CD4-positive, alpha-beta T cell (primary cell): ENCODE results near the gene EVC2. TPM values are rescaled to one million over a fixed set of nuclear protein-coding genes. Genes with fewer than 3 reads are reported as not detected.

Experiments used
- ATAC-seq: fragments of 200-7000 bp; cut with Tn5 transposase; one replicate; pipeline ENCODE4 v1.10.0; 2022; ENCODE audit warnings: mild to moderate bottlenecking; ENCODE audit not compliant: poor library complexity
- CTCF ChIA-PET: fragments of 350-600 bp; sonication (Branson Sonifier 250); formaldehyde crosslinking; loops from one replicate; lab custom pipeline; 2021; ENCODE audit warnings: antibody characterized with exemption, inconsistent platforms; lab: Charles Lee
- POLR2A ChIA-PET: fragments of 350-600 bp; sonication (Branson Sonifier 250); formaldehyde crosslinking; loops from one replicate; lab custom pipeline; 2021; ENCODE audit warnings: antibody characterized with exemption, inconsistent platforms; lab: Charles Lee
- DNase-seq, 14 experiments: peaks; one replicate each; pipeline ENCODE4 v3.0.0-alpha.2; 2013 to 2020; ENCODE audit warnings: mixed read lengths in 2 of 14
- H3K27ac ChIP-seq, 2 donors: one replicate each; pipeline versions ENCODE4 v1.5.1 to v1.7.0; 2013; ENCODE audit warnings: low read length in 2 of 2, low read depth in 1 of 2, mild to moderate bottlenecking in 1 of 2
- H3K27me3 ChIP-seq, 2 experiments: 1 replicate in 1 of 2; 2 replicates in 1 of 2; pipeline versions ENCODE4 v1.6.1 to v1.7.0; 2013; ENCODE audit warnings: low read length in 2 of 2, control low read depth in 1 of 2, mild to moderate bottlenecking in 1 of 2, moderate library complexity in 1 of 2; ENCODE audit not compliant: insufficient read depth in 2 of 2, control insufficient read depth in 1 of 2
- H3K36me3 ChIP-seq: one replicate; pipeline ENCODE4 v1.6.1; 2013; ENCODE audit warnings: low read length, control low read depth; ENCODE audit not compliant: insufficient read depth
- H3K4me1 ChIP-seq: one replicate; pipeline ENCODE4 v1.6.1; 2013; ENCODE audit warnings: low read length, control low read depth; ENCODE audit not compliant: insufficient read depth
- H3K4me3 ChIP-seq: one replicate; pipeline ENCODE4 v1.5.1; 2013; ENCODE audit warnings: mild to moderate bottlenecking, low read length, moderate library complexity
- H3K9me3 ChIP-seq, 2 experiments: 1 replicate in 1 of 2; 2 replicates in 1 of 2; pipeline versions ENCODE4 v1.6.1 to v1.7.0; 2013; ENCODE audit warnings: low read length in 2 of 2, mild to moderate bottlenecking in 2 of 2, control low read depth in 1 of 2, moderate library complexity in 1 of 2; ENCODE audit not compliant: control insufficient read depth in 1 of 2, insufficient read depth in 1 of 2
- H3K27ac Mint-ChIP-seq: one replicate; pipeline ENCODE4 v1.8.0; 2020; ENCODE audit warnings: mixed read lengths
- H3K27me3 Mint-ChIP-seq: one replicate; pipeline ENCODE4 v1.8.0; 2021; ENCODE audit warnings: mixed read lengths
- H3K36me3 Mint-ChIP-seq: one replicate; pipeline ENCODE4 v1.8.0; 2021; ENCODE audit warnings: low read depth, mixed read lengths
- H3K4me1 Mint-ChIP-seq: one replicate; pipeline ENCODE4 v1.8.0; 2021; ENCODE audit warnings: low read depth, mixed read lengths
- H3K4me3 Mint-ChIP-seq: one replicate; pipeline ENCODE4 v1.8.0; 2020; ENCODE audit warnings: mild to moderate bottlenecking, mixed read lengths
- H3K9me3 Mint-ChIP-seq: one replicate; pipeline ENCODE4 v1.8.0; 2020; ENCODE audit warnings: mixed read lengths
- CTCF ChIP-seq: fragments of 200-600 bp; IDR thresholded peaks from one replicate; pipeline ENCODE4 v1.8.0; 2022; ENCODE audit warnings: antibody characterized with exemption, mild to moderate bottlenecking
- intact Hi-C, 2 experiments: fragments of 100-400 bp; cut with DNase I in 1 of 2; cut with micrococcal nuclease in 1 of 2; formaldehyde crosslinking; loops; one replicate each; pipeline versions ENCODE4 v1.15.1 to v1.9.0; 2023 to 2025; cut with DNase I, micrococcal nuclease
- total RNA-seq, 174 experiments: library from RNA in 2 of 174; stranded (reverse) in 2 of 174; gene quantifications; one replicate each; pipeline ENCODE4 v1.2.3 and lab custom pipeline; 2021 to 2026

The EVC2 gene
- total RNA-seq, 2 experiments from 2014 or later: 1.1 to 1.3 TPM

GRCh38 chr4:5588046-5588445 lies 120.3 kb downstream of the EVC2 start:
- peaks cover 11% of the 10 kb centered on the region for H3K9me3 Mint-ChIP-seq
- peaks cover 4% of the 10 kb centered on the region for H3K27me3 Mint-ChIP-seq
- no peaks in the 10 kb centered on the region for H3K4me1 Mint-ChIP-seq
- H3K4me3 Mint-ChIP-seq: no peak overlapping the region
- no peaks in the 10 kb centered on the region for H3K4me1 ChIP-seq
- POLR2A ChIA-PET: no interaction called here
- peaks cover 0 to 8% of the 10 kb centered on the region in 2 experiments for H3K9me3 ChIP-seq
- CTCF ChIA-PET: no interaction called here
- intact Hi-C loops: no loop called here
- H3K36me3 Mint-ChIP-seq: no peaks in the 10 kb centered on the region
- H3K27me3 ChIP-seq: no peaks in the 10 kb centered on the region
- H3K27ac ChIP-seq: no peak overlapping the region
- no peaks in the 10 kb centered on the region for H3K36me3 ChIP-seq
- ATAC-seq (no peak), DNase-seq (no peak)
- H3K27ac Mint-ChIP-seq: no peak overlapping the region
- H3K4me3 ChIP-seq: no peak overlapping the region
- no peak for TF ChIP-seq CTCF

- Histone ChIP-seq H3K4me1 (no peaks in the 10 kb centered on the region), H3K36me3 (no peaks in the 10 kb centered on the region), H3K4me3 (no peak overlapping the region), H3K9me3 (peaks cover 0 to 6% of the 10 kb centered on the region in 2 experiments), H3K27me3 (no peaks in the 10 kb centered on the region), H3K27ac (no peak overlapping the region)
- ATAC-seq: no peak
- POLR2A ChIA-PET: no interaction called here
- no peak for TF ChIP-seq CTCF
- Mint-ChIP-seq H3K27ac (no peak overlapping the region), H3K4me3 (no peak overlapping the region), H3K9me3 (no peaks in the 10 kb centered on the region), H3K36me3 (no peaks in the 10 kb centered on the region), H3K27me3 (no peaks in the 10 kb centered on the region), H3K4me1 (no peaks in the 10 kb centered on the region)
- intact Hi-C loops: no loop called here
- DNase-seq: no peak
- CTCF ChIA-PET: no interaction called here
These were observed 132.4 kb downstream of the EVC2 start for GRCh38 chr4:5575941-5576340.

- H3K9me3 ChIP-seq: peaks cover 0 to 6% of the 10 kb centered on the region in 2 experiments
- Mint-ChIP-seq H3K36me3 (no peaks in the 10 kb centered on the region), H3K9me3 (no peaks in the 10 kb centered on the region), H3K27ac (no peak overlapping the region), H3K4me1 (no peaks in the 10 kb centered on the region), H3K4me3 (no peak overlapping the region), H3K27me3 (no peaks in the 10 kb centered on the region)
- no peak for ATAC-seq
- POLR2A ChIA-PET: no interaction called here
- H3K4me1 ChIP-seq: no peaks in the 10 kb centered on the region
- TF ChIP-seq CTCF: no peak
- no peak overlapping the region for H3K27ac ChIP-seq
- H3K4me3 ChIP-seq: no peak overlapping the region
- H3K27me3 ChIP-seq: no peaks in the 10 kb centered on the region
- intact Hi-C loops: no loop called here
- DNase-seq: no peak
- H3K36me3 ChIP-seq: no peaks in the 10 kb centered on the region
- CTCF ChIA-PET: no interaction called here
These were observed 134.0 kb downstream of the EVC2 start for GRCh38 chr4:5574386-5574785.
